PC-9 (cell line): ENCODE data around the gene VEZT.

Source experiments
- CTCF ChIP-seq: fragments of 200-600 bp; sonication (generic); conservative IDR thresholded peaks from 2 replicates; pipeline ENCODE4 v1.6.1; 2017; ENCODE audit warnings: mixed run types, antibody characterized with exemption, mild to moderate bottlenecking, moderate library complexity
- EZH2 ChIP-seq: fragments of 200-600 bp; sonication (generic); IDR thresholded peaks from 2 replicates; pipeline ENCODE4 v1.8.0; 2017; ENCODE audit warnings: antibody characterized with exemption, low read depth

GRCh38 chr12:95241761-95242506 is 24.3 kb downstream of the VEZT start:
- TF ChIP-seq CTCF: no peak
- TF ChIP-seq EZH2: no peak
